IPS-18a (cell line): ENCODE data around the gene NSG2.

ENCODE experiments used
- H3K27ac ChIP-seq: one replicate; pipeline ENCODE4 v1.5.1; 2013; ENCODE audit warnings: low read length
- H3K27me3 ChIP-seq: one replicate; pipeline ENCODE4 v1.6.1; 2013; ENCODE audit warnings: mild to moderate bottlenecking, low read length; ENCODE audit not compliant: control insufficient read depth, insufficient read depth
- H3K36me3 ChIP-seq: one replicate; pipeline ENCODE4 v1.6.1; 2013; ENCODE audit warnings: low read depth, low read length; ENCODE audit not compliant: control insufficient read depth
- H3K4me1 ChIP-seq: one replicate; pipeline ENCODE4 v1.6.1; 2013; ENCODE audit warnings: low read depth, low read length; ENCODE audit not compliant: control insufficient read depth
- H3K4me3 ChIP-seq: one replicate; pipeline ENCODE4 v1.5.1; 2013; ENCODE audit warnings: low read length
- H3K9ac ChIP-seq: one replicate; pipeline ENCODE4 v1.6.1; 2013; ENCODE audit warnings: mild to moderate bottlenecking, low read length, moderate library complexity
- H3K9me3 ChIP-seq: one replicate; pipeline ENCODE4 v1.6.1; 2013; ENCODE audit warnings: low read depth, low read length; ENCODE audit not compliant: control insufficient read depth

The NSG2 gene

DNA sequence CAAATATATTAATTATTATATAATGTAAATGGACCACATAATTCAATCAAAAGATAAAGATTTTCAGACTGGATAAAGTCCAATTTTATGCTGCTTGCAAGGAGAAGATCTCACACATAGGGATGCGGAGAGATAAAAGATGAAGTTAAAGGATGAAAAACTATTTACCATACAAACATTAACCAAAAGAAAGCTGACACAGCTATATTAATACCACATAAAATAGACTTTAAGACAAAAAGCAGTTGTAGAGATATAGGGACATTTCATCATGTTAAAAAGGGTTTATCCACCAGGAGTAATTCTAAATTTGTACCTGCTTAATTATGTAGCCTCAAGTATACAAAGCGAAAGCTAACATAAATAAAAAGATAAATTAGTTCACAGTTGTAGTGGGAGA lies 15.2 kb upstream of the NSG2 start:
- H3K36me3 ChIP-seq, result no peaks in the 10 kb centered on the region
- H3K27me3 ChIP-seq, result no peaks in the 10 kb centered on the region
- no peaks in the 10 kb centered on the region for H3K9me3 ChIP-seq
- H3K27ac ChIP-seq, result no peak overlapping the region
- H3K9ac ChIP-seq, result no peak overlapping the region
- H3K4me1 ChIP-seq, result no peaks in the 10 kb centered on the region
- no peak overlapping the region for H3K4me3 ChIP-seq

DNA sequence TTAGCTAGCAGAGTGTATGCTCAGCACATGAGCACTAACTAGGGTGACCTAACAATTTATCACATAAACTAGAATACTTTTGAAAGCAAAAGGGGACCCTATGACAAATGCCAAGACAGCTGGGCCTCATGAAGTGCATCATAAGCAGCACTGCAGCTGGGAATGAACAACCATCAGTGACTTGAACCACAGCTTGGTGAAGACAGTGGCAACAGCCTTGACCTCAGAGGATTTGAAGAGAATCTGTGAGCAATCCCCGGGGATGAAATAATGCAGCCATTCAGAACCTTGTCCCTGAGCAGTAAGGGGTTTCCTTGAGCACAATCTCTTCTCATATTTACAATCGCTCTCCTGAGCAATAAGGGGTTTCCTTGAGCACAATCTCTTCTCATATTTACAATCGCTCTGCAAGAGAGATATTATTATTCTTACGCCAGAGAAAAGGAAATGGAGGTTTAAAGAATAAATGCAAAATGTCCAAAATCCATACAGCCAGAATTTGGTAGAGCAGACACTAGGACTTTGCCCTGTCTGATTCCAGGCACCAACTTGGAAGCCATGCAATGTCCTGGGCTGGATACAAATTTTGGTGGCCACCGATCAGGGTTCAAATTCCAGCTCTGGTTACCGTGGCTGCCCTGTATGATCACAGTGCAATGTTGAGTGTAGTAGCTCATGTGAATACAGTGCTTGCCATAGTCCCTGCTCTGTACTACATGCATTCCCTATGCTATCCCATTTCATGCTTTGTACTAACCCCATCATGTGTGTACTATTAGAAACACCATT lies 846 bp upstream of the NSG2 start:
- Histone ChIP-seq H3K4me1 (no peaks in the 10 kb centered on the region), H3K4me3 (no peak overlapping the region), H3K9ac (no peak overlapping the region), H3K36me3 (no peaks in the 10 kb centered on the region), H3K9me3 (no peaks in the 10 kb centered on the region), H3K27me3 (no peaks in the 10 kb centered on the region), H3K27ac (no peak overlapping the region)

DNA sequence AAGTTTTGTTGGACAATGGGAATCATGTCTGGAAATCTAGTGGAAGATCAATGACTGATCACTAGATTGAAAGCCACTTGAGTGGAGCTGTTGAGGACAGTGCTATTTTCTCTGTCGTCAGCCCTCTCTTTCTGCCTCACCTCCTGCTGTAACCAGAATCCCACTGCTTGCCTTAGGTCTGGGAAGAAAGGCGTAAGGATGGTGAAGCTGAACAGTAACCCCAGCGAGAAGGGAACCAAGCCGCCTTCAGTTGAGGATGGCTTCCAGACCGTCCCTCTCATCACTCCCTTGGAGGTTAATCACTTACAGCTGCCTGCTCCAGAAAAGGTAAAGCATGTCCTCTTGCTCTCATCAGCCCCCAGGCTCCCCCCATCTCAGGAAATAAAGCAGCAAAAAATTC lies 1.1 kb downstream of the NSG2 start:
- H3K9me3 ChIP-seq, result no peaks in the 10 kb centered on the region
- H3K27ac ChIP-seq, result no peak overlapping the region
- H3K9ac ChIP-seq, result no peak overlapping the region
- no peak overlapping the region for H3K4me3 ChIP-seq
- no peaks in the 10 kb centered on the region for H3K4me1 ChIP-seq
- H3K27me3 ChIP-seq, result no peaks in the 10 kb centered on the region
- H3K36me3 ChIP-seq, result no peaks in the 10 kb centered on the region

GRCh38 chr5:174047472-174048099 lies 2.1 kb downstream of the NSG2 start:
- Histone ChIP-seq H3K9me3 (no peaks in the 10 kb centered on the region), H3K27ac (no peak overlapping the region), H3K4me3 (no peak overlapping the region), H3K4me1 (no peaks in the 10 kb centered on the region), H3K36me3 (no peaks in the 10 kb centered on the region), H3K27me3 (no peaks in the 10 kb centered on the region), H3K9ac (no peak overlapping the region)

DNA sequence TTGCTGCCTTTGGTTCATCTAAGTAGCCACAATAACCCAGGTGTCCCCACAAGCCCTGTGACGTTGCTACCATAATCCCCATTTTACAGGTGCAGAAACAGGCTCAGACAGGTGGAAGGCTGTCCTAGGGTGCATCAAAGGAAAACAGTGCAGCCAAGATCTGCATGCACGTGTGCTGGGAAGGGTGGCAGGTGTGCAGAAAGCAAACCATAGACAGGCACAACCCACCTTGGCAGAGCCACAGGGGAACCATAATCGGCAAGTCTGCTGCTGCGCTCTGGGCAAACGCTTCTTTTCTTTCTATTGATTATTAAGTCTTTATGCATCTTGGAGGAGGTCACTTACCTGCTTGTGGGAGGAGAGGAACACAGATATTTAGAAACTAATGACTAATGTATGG lies 7.1 kb downstream of the NSG2 start:
- Histone ChIP-seq H3K9ac (no peak overlapping the region), H3K4me3 (no peak overlapping the region), H3K27ac (no peak overlapping the region)

GRCh38 chr5:174053905-174054304 lies 8.4 kb downstream of the NSG2 start:
- no peaks in the 10 kb centered on the region for H3K9me3 ChIP-seq
- no peak overlapping the region for H3K4me3 ChIP-seq
- no peaks in the 10 kb centered on the region for H3K36me3 ChIP-seq
- no peaks in the 10 kb centered on the region for H3K4me1 ChIP-seq
- H3K27ac ChIP-seq, result no peak overlapping the region
- no peaks in the 10 kb centered on the region for H3K27me3 ChIP-seq
- no peak overlapping the region for H3K9ac ChIP-seq

More for the DNA sequence above, 7.1 kb downstream of the NSG2 start:
- no peaks in the 10 kb centered on the region for H3K9me3 ChIP-seq
- no peaks in the 10 kb centered on the region for H3K4me1 ChIP-seq
- no peaks in the 10 kb centered on the region for H3K36me3 ChIP-seq
- H3K27me3 ChIP-seq, result no peaks in the 10 kb centered on the region

DNA sequence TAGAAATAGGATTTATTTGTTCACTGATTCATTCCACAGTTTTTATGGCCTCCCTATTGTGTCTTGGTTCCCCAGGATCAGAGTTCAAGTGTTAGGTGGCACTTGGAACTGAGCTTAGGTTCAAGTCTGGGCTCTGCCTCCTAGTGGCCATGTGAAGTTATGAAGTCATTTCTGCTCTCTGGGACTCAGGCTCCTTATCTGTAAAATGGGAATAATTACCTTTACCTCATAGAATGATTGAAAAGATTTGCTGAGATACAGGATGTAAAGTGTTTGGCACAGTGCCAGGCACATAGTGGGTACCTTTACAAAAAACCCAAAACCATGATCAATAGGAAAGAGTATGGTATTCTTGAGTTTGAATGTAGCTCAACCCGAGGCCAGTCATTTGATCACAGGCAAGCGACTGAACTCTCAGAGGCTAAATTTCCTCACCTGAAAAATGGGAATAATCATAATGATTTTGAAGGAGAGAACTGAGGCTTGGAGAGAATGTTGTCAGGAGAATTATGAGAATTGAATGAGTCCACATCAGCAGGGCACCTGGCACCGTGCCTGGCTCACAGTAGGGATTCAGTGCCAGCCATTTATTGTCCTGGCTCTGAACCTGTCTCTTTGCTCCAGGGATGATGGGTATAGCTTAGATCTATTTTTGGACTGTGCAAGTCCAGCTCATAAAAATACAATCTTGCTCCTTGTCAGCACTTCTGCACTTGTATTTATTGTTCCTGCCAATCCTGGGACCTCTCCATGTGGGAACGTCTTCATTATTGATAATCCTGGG lies 10.8 kb downstream of the NSG2 start:
- Histone ChIP-seq H3K36me3 (no peaks in the 10 kb centered on the region), H3K27me3 (no peaks in the 10 kb centered on the region), H3K9me3 (no peaks in the 10 kb centered on the region), H3K9ac (no peak overlapping the region), H3K4me3 (no peak overlapping the region), H3K4me1 (no peaks in the 10 kb centered on the region), H3K27ac (no peak overlapping the region)

DNA sequence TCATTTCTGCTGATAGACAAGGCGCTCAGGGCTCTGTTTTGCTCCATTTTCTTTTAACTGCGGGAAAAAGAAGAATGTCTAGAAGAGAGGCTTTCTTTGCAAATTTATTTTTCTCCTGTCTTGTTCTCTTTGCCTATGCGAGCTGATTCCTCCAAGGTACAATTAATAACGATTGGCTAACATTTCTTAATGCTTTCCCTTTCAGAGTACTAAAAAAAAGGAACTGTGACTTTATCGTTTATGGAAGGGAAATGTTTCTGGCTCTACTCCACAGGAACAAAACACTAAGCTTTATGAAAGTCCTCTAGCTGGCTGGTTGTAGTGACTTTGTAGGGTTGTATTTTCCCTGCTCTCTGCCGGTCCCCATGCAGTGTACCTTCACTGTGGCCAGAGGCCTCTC lies 11.7 kb downstream of the NSG2 start:
- Histone ChIP-seq H3K9ac (no peak overlapping the region), H3K4me3 (no peak overlapping the region), H3K9me3 (no peaks in the 10 kb centered on the region), H3K36me3 (no peaks in the 10 kb centered on the region), H3K27me3 (no peaks in the 10 kb centered on the region), H3K4me1 (no peaks in the 10 kb centered on the region), H3K27ac (no peak overlapping the region)

DNA sequence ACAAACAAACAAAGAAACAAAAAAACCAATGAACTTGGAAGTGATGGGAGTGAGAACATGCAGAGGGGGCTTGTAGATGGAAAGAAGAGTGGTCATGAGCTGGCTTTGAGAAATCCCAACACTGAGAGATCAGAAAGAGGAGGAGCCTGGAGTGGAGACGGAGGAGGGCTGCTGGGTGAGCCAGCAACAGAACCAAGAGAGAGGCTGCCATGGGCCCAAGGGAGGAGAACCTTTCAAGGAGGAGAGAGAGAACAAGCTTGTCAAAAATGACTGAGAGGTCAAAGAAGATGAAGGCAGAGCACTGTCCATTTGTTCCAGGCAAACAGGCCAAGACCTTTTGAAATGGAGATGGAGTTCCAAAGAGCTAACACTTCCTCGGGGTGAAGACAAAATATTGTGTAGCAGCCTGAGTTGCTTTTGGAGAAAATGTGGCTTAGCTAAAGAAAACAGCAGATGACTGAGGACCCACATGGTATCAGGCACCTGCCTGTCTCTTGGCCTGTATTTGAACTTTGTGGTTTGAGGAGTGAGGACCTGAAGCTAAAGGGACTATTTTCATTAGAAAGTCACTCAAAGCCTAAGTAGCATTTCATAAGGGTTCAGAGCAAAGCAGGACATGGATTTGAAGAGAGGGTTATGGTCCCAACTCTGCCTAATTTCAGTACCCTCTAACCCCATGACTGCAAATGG lies 13.1 kb downstream of the NSG2 start:
- H3K27ac ChIP-seq, result no peak overlapping the region
- H3K4me1 ChIP-seq, result no peaks in the 10 kb centered on the region
- no peak overlapping the region for H3K4me3 ChIP-seq
- no peaks in the 10 kb centered on the region for H3K36me3 ChIP-seq
- no peaks in the 10 kb centered on the region for H3K9me3 ChIP-seq
- no peak overlapping the region for H3K9ac ChIP-seq
- no peaks in the 10 kb centered on the region for H3K27me3 ChIP-seq

GRCh38 chr5:174059247-174059646 lies 13.7 kb downstream of the NSG2 start:
- H3K36me3 ChIP-seq, result no peaks in the 10 kb centered on the region
- H3K4me3 ChIP-seq, result no peak overlapping the region
- H3K9me3 ChIP-seq, result no peaks in the 10 kb centered on the region
- H3K9ac ChIP-seq, result no peak overlapping the region
- H3K27me3 ChIP-seq, result no peaks in the 10 kb centered on the region
- no peaks in the 10 kb centered on the region for H3K4me1 ChIP-seq
- no peak overlapping the region for H3K27ac ChIP-seq

GRCh38 chr5:174063082-174063756 lies 17.7 kb downstream of the NSG2 start:
- H3K4me1 ChIP-seq, result no peaks in the 10 kb centered on the region
- no peak overlapping the region for H3K4me3 ChIP-seq
- H3K27ac ChIP-seq, result no peak overlapping the region
- no peaks in the 10 kb centered on the region for H3K9me3 ChIP-seq
- no peaks in the 10 kb centered on the region for H3K36me3 ChIP-seq
- H3K9ac ChIP-seq, result no peak overlapping the region
- H3K27me3 ChIP-seq, result no peaks in the 10 kb centered on the region
